Measurements from ENCODE around the gene EPHB1.

EPHB1 gene

GRCh38 chr3:135137296-135137695 is 342.2 kb downstream of the EPHB1 start:
- Histone ChIP-seq H3K36me3 (ENCODE audit: control insufficient read depth, insufficient read depth, low read length) (no peaks in the 10 kb centered on the region), H3K9me3 (ENCODE audit: control insufficient read depth, low read length) (no peaks in the 10 kb centered on the region), H3K27me3 (ENCODE audit: control insufficient read depth, insufficient read depth, low read length, poor library complexity, severe bottlenecking) (no peaks in the 10 kb centered on the region), H3K4me3 (ENCODE audit: insufficient read depth, low read depth, low read length) (no peak overlapping the region), H3K4me1 (ENCODE audit: control insufficient read depth, insufficient read depth, low read length) (peaks cover 11% of the 10 kb centered on the region), H3K27ac (ENCODE audit: insufficient read depth, low read depth, low read length, poor library complexity, severe bottlenecking) (no peak overlapping the region)
- 84 to 100% methylated on average over 2 of the region's 2 CpGs for WGBS, 2 experiments

- WGBS, 2 experiments, result 96 to 97% methylated on average over 4 of the region's 4 CpGs
- Histone ChIP-seq H3K4me1 (ENCODE audit: control insufficient read depth, insufficient read depth, low read length) (peaks cover 11% of the 10 kb centered on the region), H3K9me3 (ENCODE audit: control insufficient read depth, low read length) (no peaks in the 10 kb centered on the region), H3K36me3 (ENCODE audit: control insufficient read depth, insufficient read depth, low read length) (no peaks in the 10 kb centered on the region), H3K27ac (ENCODE audit: insufficient read depth, low read depth, low read length, poor library complexity, severe bottlenecking) (no peak overlapping the region), H3K27me3 (ENCODE audit: control insufficient read depth, insufficient read depth, low read length, poor library complexity, severe bottlenecking) (no peaks in the 10 kb centered on the region), H3K4me3 (ENCODE audit: insufficient read depth, low read depth, low read length) (no peak overlapping the region)
These were observed 343.7 kb downstream of the EPHB1 start for GRCh38 chr3:135138776-135139175.

GRCh38 chr3:135140591-135140990 is 345.5 kb downstream of the EPHB1 start:
- no peak overlapping the region for H3K27ac ChIP-seq (ENCODE audit: insufficient read depth, low read depth, low read length, poor library complexity, severe bottlenecking)
- no peaks in the 10 kb centered on the region for H3K36me3 ChIP-seq (ENCODE audit: control insufficient read depth, insufficient read depth, low read length)
- H3K4me1 ChIP-seq (ENCODE audit: control insufficient read depth, insufficient read depth, low read length), result peaks cover 11% of the 10 kb centered on the region
- WGBS, 2 experiments, result 84 to 95% methylated on average over 3 of the region's 3 CpGs
- no peaks in the 10 kb centered on the region for H3K27me3 ChIP-seq (ENCODE audit: control insufficient read depth, insufficient read depth, low read length, poor library complexity, severe bottlenecking)
- no peaks in the 10 kb centered on the region for H3K9me3 ChIP-seq (ENCODE audit: control insufficient read depth, low read length)
- H3K4me3 ChIP-seq (ENCODE audit: insufficient read depth, low read depth, low read length), result no peak overlapping the region

GRCh38 chr3:135141160-135141559 is 346.1 kb downstream of the EPHB1 start:
- Histone ChIP-seq H3K4me3 (ENCODE audit: insufficient read depth, low read depth, low read length) (no peak overlapping the region), H3K27me3 (ENCODE audit: control insufficient read depth, insufficient read depth, low read length, poor library complexity, severe bottlenecking) (no peaks in the 10 kb centered on the region), H3K4me1 (ENCODE audit: control insufficient read depth, insufficient read depth, low read length) (peaks cover 11% of the 10 kb centered on the region), H3K9me3 (ENCODE audit: control insufficient read depth, low read length) (no peaks in the 10 kb centered on the region), H3K36me3 (ENCODE audit: control insufficient read depth, insufficient read depth, low read length) (no peaks in the 10 kb centered on the region), H3K27ac (ENCODE audit: insufficient read depth, low read depth, low read length, poor library complexity, severe bottlenecking) (no peak overlapping the region)
- WGBS, 2 experiments, result 88 to 95% methylated on average over 5 of the region's 5 CpGs

GRCh38 chr3:135141672-135142071 is 346.6 kb downstream of the EPHB1 start:
- Histone ChIP-seq H3K4me1 (ENCODE audit: control insufficient read depth, insufficient read depth, low read length) (peaks cover 11% of the 10 kb centered on the region), H3K27me3 (ENCODE audit: control insufficient read depth, insufficient read depth, low read length, poor library complexity, severe bottlenecking) (no peaks in the 10 kb centered on the region), H3K9me3 (ENCODE audit: control insufficient read depth, low read length) (no peaks in the 10 kb centered on the region), H3K36me3 (ENCODE audit: control insufficient read depth, insufficient read depth, low read length) (no peaks in the 10 kb centered on the region), H3K4me3 (ENCODE audit: insufficient read depth, low read depth, low read length) (no peak overlapping the region), H3K27ac (ENCODE audit: insufficient read depth, low read depth, low read length, poor library complexity, severe bottlenecking) (no peak overlapping the region)
- WGBS, 2 experiments, result 68 to 78% methylated on average over 2 of the region's 2 CpGs

GRCh38 chr3:135142530-135142929 is 347.5 kb downstream of the EPHB1 start:
- H3K4me3 ChIP-seq (ENCODE audit: insufficient read depth, low read depth, low read length), result no peak overlapping the region
- no peaks in the 10 kb centered on the region for H3K36me3 ChIP-seq (ENCODE audit: control insufficient read depth, insufficient read depth, low read length)
- H3K4me1 ChIP-seq (ENCODE audit: control insufficient read depth, insufficient read depth, low read length), result peaks cover 11% of the 10 kb centered on the region
- 81 to 84% methylated on average over 5 of the region's 5 CpGs for WGBS, 2 experiments
- H3K27ac ChIP-seq (ENCODE audit: insufficient read depth, low read depth, low read length, poor library complexity, severe bottlenecking), result no peak overlapping the region
- no peaks in the 10 kb centered on the region for H3K27me3 ChIP-seq (ENCODE audit: control insufficient read depth, insufficient read depth, low read length, poor library complexity, severe bottlenecking)
- H3K9me3 ChIP-seq (ENCODE audit: control insufficient read depth, low read length), result no peaks in the 10 kb centered on the region

- 95 to 96% methylated on average over 2 of the region's 2 CpGs for WGBS, 2 experiments
These were observed 348.4 kb downstream of the EPHB1 start for GRCh38 chr3:135143474-135143873.

GRCh38 chr3:135145581-135145980 is 350.5 kb downstream of the EPHB1 start:
- no peaks in the 10 kb centered on the region for H3K36me3 ChIP-seq (ENCODE audit: control insufficient read depth, insufficient read depth, low read length)
- H3K9me3 ChIP-seq (ENCODE audit: control insufficient read depth, low read length), result no peaks in the 10 kb centered on the region
- H3K4me1 ChIP-seq (ENCODE audit: control insufficient read depth, insufficient read depth, low read length), result peaks cover 19% of the 10 kb centered on the region
- H3K27ac ChIP-seq (ENCODE audit: insufficient read depth, low read depth, low read length, poor library complexity, severe bottlenecking), result no peak overlapping the region
- no peak overlapping the region for H3K4me3 ChIP-seq (ENCODE audit: insufficient read depth, low read depth, low read length)
- H3K27me3 ChIP-seq (ENCODE audit: control insufficient read depth, insufficient read depth, low read length, poor library complexity, severe bottlenecking), result no peaks in the 10 kb centered on the region
- WGBS, 2 experiments, result 90% methylated on average over 3 of the region's 3 CpGs

More at GRCh38 chr3:135143474-135143873, 348.4 kb downstream of the EPHB1 start:
- H3K27ac ChIP-seq (ENCODE audit: insufficient read depth, low read depth, low read length, poor library complexity, severe bottlenecking), result no peak overlapping the region
- peaks cover 15% of the 10 kb centered on the region for H3K4me1 ChIP-seq (ENCODE audit: control insufficient read depth, insufficient read depth, low read length)
- H3K4me3 ChIP-seq (ENCODE audit: insufficient read depth, low read depth, low read length), result no peak overlapping the region
- no peaks in the 10 kb centered on the region for H3K9me3 ChIP-seq (ENCODE audit: control insufficient read depth, low read length)
- H3K27me3 ChIP-seq (ENCODE audit: control insufficient read depth, insufficient read depth, low read length, poor library complexity, severe bottlenecking), result no peaks in the 10 kb centered on the region
- no peaks in the 10 kb centered on the region for H3K36me3 ChIP-seq (ENCODE audit: control insufficient read depth, insufficient read depth, low read length)

GRCh38 chr3:135147657-135148056 is 352.6 kb downstream of the EPHB1 start:
- no peaks in the 10 kb centered on the region for H3K9me3 ChIP-seq (ENCODE audit: control insufficient read depth, low read length)
- peaks cover 8% of the 10 kb centered on the region for H3K4me1 ChIP-seq (ENCODE audit: control insufficient read depth, insufficient read depth, low read length)
- H3K4me3 ChIP-seq (ENCODE audit: insufficient read depth, low read depth, low read length), result no peak overlapping the region
- WGBS, 2 experiments, result 89 to 97% methylated on average over 2 of the region's 3 CpGs
- H3K27me3 ChIP-seq (ENCODE audit: control insufficient read depth, insufficient read depth, low read length, poor library complexity, severe bottlenecking), result no peaks in the 10 kb centered on the region
- no peak overlapping the region for H3K27ac ChIP-seq (ENCODE audit: insufficient read depth, low read depth, low read length, poor library complexity, severe bottlenecking)
- H3K36me3 ChIP-seq (ENCODE audit: control insufficient read depth, insufficient read depth, low read length), result no peaks in the 10 kb centered on the region

GRCh38 chr3:135148398-135149020 is 353.4 kb downstream of the EPHB1 start:
- Histone ChIP-seq H3K27me3 (ENCODE audit: control insufficient read depth, insufficient read depth, low read length, poor library complexity, severe bottlenecking) (no peaks in the 10 kb centered on the region), H3K4me3 (ENCODE audit: insufficient read depth, low read depth, low read length) (no peak overlapping the region), H3K36me3 (ENCODE audit: control insufficient read depth, insufficient read depth, low read length) (no peaks in the 10 kb centered on the region), H3K4me1 (ENCODE audit: control insufficient read depth, insufficient read depth, low read length) (peaks cover 8% of the 10 kb centered on the region), H3K27ac (ENCODE audit: insufficient read depth, low read depth, low read length, poor library complexity, severe bottlenecking) (no peak overlapping the region), H3K9me3 (ENCODE audit: control insufficient read depth, low read length) (no peaks in the 10 kb centered on the region)
- WGBS, 2 experiments, result 88 to 89% methylated on average over 4 of the region's 4 CpGs
